ENCODE results near the gene IRAK4.

The IRAK4 gene

DNA sequence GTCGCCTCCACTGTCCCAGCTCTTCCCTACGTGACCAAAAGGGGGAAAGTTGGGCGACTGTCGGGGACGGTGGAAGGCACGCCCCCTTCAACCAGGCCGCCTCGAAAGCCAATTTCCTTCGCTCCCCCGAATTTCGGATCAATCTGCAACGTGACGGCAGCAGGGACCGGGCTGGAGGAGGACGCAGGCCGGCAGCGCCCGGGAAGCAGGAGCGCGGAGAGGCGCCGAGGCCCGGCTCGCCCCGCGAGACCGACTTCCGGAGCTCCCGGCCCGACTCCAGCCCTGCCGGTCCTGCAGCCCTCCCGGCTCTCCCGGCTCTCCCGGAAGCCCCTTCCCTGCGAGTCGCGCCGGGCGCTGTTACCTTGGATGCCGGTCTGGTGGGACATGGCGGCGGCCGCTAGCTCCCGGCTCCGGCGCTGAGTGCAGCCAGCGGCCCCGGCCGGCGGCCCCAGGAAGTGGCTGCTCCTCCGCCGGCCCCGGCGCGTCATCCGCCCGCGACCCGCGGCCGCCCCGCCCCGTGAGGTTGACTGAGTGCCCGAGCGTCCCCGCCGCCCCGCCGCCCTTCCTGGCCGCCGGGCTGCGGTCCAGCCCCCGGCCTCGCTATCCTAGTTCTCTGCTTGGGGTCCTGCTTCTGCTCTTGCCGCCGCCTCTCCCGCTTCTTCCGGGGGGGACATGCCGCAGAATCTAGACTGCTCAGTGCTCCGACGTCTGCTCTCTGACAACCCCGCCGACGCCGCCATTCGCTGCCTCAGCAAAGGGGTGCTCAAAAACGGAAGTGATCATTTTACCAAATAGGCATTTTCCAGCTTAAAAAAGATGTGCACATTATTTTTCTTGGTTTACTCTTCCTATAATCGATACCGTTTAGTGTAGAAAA, 47.3 kb downstream of the IRAK4 start, which contains the start of gene TWF1:
TWF1 (minus strand) TSS at position 458 of the 877 bp plus-strand sequence; CDS start at position 386, 72 bp downstream.
- no peak for TF ChIP-seq GATA2 (IDR thresholded peaks at IDR 0.05; ENCODE audit: low read depth, low read length)
- TF ChIP-seq GATA3 (IDR thresholded peaks at IDR 0.05; ENCODE audit: low read depth, low read length): no peak

DNA sequence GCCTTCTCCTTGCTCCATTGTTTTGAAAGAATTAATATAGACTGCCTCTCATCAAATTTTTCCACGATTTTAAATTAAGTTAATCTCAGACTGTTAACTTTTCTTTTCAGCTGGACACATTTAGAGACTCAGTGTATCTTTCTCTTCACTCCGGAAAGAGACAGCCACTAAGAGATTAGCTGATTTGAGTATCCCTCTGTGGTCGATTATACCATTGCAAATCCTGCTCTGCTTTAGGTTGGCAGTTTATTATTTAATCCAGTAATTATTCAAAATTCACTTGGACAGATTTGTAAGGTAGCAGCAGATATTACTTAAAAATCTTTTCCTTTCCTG, 48.0 kb downstream of the IRAK4 start:
- no peak for TF ChIP-seq GATA2 (IDR thresholded peaks at IDR 0.05; ENCODE audit: low read depth, low read length)
- no peak for TF ChIP-seq GATA3 (IDR thresholded peaks at IDR 0.05; ENCODE audit: low read depth, low read length)

DNA sequence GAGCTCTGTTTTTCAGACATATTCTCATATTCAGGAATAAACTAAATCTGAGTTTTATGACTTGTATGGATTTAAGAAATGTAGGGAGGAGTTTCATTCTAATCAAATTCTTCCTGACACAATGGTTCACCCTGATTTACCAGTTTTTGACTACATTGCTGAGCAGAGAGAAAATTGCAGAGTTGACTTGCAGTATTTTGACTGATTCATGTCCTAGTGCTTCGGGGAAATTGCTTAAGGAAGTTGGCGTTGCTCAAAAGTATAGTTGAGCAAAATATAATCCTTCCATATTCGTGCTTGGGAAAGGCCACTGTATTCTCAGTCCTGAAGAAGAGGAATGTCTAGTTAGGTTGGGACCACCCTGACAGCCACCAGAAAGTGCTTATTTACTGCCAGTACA, 48.6 kb downstream of the IRAK4 start:
- TF ChIP-seq GATA2 (IDR thresholded peaks at IDR 0.05; ENCODE audit: low read depth, low read length) (no peak), GATA3 (IDR thresholded peaks at IDR 0.05; ENCODE audit: low read depth, low read length) (no peak)

DNA sequence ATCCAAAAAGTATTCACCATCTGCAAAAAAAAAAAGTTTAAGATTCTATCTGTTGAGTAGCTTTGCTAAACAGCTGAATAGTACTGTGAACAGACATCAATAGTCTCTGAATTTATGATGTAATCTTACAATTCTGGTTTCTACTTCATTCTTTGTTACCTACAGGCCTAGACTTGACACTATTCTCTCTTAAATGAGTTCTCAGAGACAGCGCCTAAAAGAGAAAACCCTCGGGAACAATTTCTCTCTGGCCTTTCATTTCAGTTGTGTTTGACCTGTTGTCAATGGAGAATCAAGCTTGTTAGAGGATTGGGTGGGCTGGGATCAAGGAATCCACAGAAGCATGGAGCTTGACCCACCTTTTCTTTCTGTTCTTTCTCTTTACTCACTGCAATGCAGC, 53.3 kb downstream of the IRAK4 start:
- no peak for TF ChIP-seq GATA3 (IDR thresholded peaks at IDR 0.05; ENCODE audit: low read depth, low read length)
- TF ChIP-seq GATA2 (IDR thresholded peaks at IDR 0.05; ENCODE audit: low read depth, low read length): no peak

DNA sequence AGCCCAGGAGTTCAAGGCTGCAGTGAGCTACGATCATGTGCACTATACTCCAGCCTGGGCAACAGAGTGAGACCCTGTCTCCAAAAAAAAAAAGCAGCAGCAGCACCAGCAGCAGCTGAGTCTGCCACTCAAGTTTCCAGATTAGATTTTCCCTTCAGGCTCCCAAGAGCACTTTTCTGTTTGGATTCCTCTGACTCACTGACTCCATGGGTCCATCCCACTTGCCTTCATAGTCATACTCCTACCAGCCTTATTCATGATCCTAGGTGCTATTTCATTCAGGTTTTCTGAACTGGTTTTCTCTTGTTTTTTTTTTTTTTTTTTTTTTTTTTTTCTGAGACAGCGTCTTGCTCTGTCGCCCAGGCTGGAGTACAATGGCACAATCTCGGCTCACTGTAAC, 54.2 kb downstream of the IRAK4 start:
- TF ChIP-seq GATA3 (IDR thresholded peaks at IDR 0.05; ENCODE audit: low read depth, low read length): no peak
- TF ChIP-seq GATA2 (IDR thresholded peaks at IDR 0.05; ENCODE audit: low read depth, low read length): no peak

DNA sequence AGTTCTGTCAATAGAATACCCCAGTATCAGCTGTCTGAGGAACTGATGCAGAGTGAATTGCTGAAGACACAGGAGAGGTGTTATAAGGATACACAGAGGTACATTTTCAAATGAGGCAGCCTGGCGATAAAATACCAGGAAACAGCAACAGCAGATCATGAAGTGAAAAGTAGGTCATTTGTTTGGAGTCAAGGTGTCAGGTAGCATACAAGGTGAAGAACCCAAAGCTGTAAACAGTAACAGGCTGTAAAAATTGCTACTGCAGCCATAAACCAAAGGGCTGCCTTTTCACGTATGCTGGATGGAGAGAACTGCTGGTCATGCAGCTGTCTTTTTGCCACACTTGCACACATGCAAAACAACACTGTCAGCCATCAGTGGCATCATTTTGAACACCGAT, 56.7 kb downstream of the IRAK4 start:
- TF ChIP-seq GATA2 (IDR thresholded peaks at IDR 0.05; ENCODE audit: low read depth, low read length): no peak

DNA sequence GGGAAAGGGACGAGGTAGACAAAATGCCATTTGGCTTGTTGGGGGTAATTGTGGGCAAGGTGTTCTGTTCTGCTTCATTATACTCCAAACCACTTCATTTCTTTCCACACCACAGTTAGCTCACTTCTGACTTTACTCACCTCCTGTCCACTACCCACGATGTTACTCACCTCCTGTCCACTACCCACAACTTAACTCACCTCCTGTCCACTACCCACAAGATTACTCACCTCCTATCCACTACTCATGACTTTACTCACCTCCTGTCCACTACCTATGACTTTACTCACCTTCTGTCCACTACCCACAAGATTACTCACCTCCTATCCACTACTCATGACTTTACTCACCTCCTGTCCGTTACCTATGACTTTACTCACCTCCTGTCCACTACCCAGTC, 57.4 kb downstream of the IRAK4 start:
- TF ChIP-seq GATA3 (IDR thresholded peaks at IDR 0.05; ENCODE audit: low read depth, low read length) (no peak), GATA2 (IDR thresholded peaks at IDR 0.05; ENCODE audit: low read depth, low read length) (no peak)

DNA sequence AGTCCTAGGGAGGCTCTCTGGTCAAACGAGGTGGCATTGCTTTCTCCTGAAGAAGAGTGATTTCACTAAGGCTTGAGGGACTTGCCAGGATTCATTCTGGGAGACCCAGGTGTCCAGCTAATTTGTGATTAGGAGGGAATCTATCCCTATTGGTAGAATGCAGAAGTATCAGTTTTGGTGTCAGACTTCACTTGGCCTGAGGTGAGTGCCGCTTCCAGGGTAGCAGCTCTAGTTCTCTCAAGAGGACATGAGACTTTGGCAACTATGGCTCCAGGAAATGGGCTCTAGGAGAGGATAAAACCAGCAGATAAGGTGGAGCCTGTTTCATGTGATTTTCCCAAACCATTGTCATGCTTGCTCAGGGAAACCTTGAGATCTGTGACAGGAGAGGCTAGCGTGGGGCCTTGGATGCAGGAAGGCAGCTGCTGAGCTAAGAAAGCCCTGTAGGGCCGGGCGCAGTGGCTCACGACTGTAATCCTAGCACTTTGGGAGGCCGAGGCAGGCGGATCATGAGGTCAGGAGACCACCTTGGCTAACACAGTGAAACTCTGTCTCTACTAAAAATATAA, 65.5 kb downstream of the IRAK4 start:
- TF ChIP-seq GATA2 (IDR thresholded peaks at IDR 0.05; ENCODE audit: low read depth, low read length): no peak
- no peak for TF ChIP-seq GATA3 (IDR thresholded peaks at IDR 0.05; ENCODE audit: low read depth, low read length)

DNA sequence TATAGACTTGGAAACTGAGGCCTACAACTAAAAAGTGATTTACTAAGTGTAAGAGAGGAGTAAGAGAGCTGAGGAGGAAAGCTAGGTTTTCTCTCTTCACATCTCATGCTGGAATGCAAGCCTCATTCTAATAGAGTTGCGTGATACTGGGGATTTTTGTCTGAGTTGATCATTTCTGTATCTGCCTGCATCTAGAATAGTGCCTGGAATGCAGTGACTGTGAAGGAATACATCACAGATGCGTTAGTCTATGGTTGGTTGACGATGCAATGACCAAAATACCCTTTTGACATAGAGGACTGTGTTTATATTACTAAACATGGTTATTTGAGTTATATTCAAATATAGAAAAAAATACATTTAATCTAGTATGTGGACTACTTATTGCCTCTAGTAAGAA, 67.9 kb downstream of the IRAK4 start:
- TF ChIP-seq GATA2 (IDR thresholded peaks at IDR 0.05; ENCODE audit: low read depth, low read length) (no peak), GATA3 (IDR thresholded peaks at IDR 0.05; ENCODE audit: low read depth, low read length) (no peak)

DNA sequence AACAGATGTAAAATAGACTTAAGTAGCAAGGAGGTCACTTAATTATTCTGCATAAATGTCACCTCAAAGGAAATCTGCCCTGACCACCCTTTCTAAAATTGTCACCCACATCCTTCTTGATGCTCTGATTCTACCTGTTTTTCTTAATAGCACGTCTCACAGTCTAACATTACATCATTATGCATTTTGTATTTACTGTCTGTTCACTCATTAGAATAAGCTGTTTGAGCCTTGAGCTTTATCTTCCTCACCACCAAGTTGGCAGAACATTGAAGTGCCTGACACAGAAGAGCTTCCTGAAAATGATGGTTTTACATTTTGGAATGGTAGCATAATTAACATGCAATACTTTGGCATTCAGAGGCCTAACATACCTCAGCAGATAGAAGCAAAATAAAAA, 68.3 kb downstream of the IRAK4 start:
- TF ChIP-seq GATA3 (IDR thresholded peaks at IDR 0.05; ENCODE audit: low read depth, low read length) (no peak), GATA2 (IDR thresholded peaks at IDR 0.05; ENCODE audit: low read depth, low read length) (no peak)

DNA sequence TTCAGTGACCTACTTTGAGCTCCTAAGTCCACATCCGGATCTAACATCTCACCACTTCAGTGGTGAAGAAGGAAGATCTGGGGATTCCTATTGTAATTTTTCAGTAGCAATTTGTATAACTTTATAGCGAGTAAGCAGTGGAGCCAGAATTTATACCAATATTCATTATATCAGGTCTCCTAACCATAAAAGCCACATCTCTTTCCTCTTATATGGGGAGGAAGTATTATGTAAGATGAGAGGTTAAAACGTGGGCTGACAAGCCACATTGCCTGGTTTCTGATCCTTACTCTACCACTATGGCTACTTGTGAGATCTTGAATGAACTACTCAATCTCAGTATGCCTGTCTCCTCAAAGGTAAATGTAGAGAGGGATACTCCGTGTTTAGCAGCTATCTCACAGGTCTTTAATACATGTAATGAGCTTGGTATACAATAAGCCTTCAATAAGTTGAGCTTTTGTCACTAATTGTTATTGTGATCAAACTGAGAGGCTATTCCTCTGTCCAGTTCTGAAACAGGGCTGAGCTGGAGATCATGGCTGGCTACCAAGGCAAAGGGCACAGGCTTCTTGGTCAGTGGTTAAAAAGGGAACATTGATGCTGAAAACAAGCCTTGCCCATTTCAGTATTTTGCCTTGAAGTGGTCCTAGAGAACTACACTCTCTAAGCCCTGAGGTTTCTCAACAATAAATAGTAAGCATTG, 73.9 kb downstream of the IRAK4 start:
- no peak for TF ChIP-seq GATA3 (IDR thresholded peaks at IDR 0.05; ENCODE audit: low read depth, low read length)
- TF ChIP-seq GATA2 (IDR thresholded peaks at IDR 0.05; ENCODE audit: low read depth, low read length): no peak

DNA sequence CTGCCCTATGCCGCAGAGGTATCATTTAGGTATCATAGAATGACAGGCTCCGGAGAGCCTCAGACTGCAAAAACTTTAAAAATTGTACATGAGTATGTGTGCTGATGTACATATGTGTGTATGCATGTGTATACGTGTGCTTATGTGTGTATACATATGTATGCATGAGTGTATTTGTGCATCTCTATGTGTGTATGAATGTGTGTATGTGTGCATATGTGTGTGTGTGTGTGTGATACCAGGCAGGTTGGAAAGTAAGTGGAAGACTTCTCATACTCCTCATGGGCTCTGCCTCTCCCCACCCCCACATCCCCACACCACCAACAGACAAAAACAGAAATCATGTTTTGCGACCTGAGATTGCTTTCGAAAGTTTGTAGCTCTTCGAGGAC, 76.5 kb downstream of the IRAK4 start:
- TF ChIP-seq GATA2 (IDR thresholded peaks at IDR 0.05; ENCODE audit: low read depth, low read length): no peak
- no peak for TF ChIP-seq GATA3 (IDR thresholded peaks at IDR 0.05; ENCODE audit: low read depth, low read length)

DNA sequence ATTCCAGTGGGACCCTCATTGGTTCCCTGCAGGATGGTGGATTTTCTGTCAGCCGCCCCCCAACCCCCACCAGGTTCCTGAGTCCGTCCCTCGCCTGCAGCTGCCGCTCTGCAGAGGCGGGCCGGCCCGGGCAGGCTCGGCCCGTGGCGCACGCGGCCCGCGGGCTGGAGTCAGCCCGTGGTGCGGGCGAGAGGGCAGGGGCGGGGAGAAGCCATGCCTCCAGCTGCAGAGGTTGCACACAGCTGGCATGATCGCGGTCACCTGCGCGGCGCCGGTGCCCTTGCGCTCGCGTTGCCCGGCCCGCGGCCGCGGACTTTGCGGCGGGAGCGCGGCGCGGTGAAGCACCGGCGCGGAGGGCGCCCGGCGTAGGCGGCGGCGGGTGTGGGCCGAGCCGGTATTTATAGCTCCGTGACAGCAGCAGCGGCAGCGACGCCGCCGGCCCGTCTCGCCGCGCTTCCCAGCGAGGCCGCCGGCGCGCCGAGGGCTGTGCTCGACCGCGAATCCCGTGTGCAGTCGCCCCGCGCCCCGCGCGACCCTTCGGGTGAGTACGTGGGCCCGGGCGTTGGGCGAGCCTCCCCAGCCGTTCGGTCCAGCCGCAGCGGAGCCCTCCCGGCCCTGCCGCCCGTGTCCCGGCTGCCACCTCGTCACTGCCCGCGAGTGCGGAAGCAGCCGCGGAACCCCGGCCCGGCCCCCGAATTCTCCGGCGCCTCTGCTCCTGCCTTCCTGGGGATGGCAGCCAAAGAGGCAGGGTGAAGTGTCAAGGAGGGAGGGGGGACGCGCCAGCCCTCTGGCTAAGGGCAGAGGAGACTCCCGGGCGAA, 77.1 kb downstream of the IRAK4 start, which contains the start of gene TMEM117:
TMEM117 (plus strand) TSS at position 426 of the 819 bp plus-strand sequence.
- no peak for TF ChIP-seq GATA3 (IDR thresholded peaks at IDR 0.05; ENCODE audit: low read depth, low read length)
- TF ChIP-seq GATA2 (IDR thresholded peaks at IDR 0.05; ENCODE audit: low read depth, low read length): no peak

DNA sequence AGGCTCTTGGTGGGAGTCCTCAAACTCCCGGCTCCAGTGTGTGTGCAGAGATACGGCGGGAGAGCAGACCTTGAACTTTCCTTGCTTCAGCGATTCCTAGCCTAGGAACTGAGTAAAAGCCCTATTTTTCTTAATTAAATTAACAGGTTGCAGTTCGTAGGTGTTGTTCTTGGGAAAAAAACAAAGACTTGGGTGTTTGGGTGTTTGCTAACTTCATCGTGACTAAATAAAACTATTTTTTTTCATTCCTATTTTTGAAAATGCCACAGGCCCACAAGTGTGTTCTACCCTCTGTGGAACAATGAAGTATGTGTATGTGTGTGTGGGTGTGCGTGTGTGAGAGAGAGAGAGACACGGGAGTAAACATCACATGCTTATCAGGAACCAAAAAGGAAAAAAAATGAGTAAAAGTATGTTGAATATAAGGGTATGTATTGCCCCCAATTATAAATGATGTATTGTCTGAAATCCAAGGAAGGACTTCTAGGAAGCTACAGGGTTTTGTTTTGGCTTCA, 77.8 kb downstream of the IRAK4 start:
- TF ChIP-seq GATA2 (IDR thresholded peaks at IDR 0.05; ENCODE audit: low read depth, low read length) (no peak), GATA3 (IDR thresholded peaks at IDR 0.05; ENCODE audit: low read depth, low read length) (no peak)
